Measurements from ENCODE around the gene DPYD. TPM values are rescaled to one million over a fixed set of nuclear protein-coding genes. Genes with fewer than 3 reads are reported as not detected.

Gene DPYD
- total RNA-seq, 1 donor from 2014 or later: 9.2 TPM

DNA sequence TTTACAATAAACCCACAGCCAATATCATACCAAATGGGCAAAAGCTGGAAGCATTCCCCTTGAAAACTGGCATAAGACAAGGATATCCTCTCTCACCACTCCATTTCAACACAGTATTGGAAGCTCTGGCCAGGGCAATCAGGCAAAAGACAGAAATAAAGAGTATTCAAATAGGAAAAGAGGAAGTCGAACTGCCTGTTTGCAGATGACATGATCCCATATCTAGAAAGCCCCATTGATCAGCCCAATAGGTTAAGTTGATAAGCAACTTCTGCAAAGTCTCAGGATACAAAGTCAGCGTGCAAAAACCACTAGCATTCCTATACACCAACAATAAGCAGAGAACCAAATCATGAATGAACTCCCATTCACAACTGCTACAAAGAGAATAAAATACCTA is 235.5 kb downstream of the DPYD start:
- TF ChIP-seq, protein P1, sequence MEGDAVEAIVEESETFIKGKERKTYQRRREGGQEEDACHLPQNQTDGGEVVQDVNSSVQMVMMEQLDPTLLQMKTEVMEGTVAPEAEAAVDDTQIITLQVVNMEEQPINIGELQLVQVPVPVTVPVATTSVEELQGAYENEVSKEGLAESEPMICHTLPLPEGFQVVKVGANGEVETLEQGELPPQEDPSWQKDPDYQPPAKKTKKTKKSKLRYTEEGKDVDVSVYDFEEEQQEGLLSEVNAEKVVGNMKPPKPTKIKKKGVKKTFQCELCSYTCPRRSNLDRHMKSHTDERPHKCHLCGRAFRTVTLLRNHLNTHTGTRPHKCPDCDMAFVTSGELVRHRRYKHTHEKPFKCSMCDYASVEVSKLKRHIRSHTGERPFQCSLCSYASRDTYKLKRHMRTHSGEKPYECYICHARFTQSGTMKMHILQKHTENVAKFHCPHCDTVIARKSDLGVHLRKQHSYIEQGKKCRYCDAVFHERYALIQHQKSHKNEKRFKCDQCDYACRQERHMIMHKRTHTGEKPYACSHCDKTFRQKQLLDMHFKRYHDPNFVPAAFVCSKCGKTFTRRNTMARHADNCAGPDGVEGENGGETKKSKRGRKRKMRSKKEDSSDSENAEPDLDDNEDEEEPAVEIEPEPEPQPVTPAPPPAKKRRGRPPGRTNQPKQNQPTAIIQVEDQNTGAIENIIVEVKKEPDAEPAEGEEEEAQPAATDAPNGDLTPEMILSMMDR (IDR thresholded peaks at IDR 0.05; ENCODE audit: borderline replicate concordance): no peak
- DNase-seq: no peak
- intact Hi-C loops (cut with micrococcal nuclease): no loop called here
- Histone ChIP-seq H3K4me1 (peaks cover 7% of the 10 kb centered on the region), H3K4me3 (no peak overlapping the region), H3K27ac (replicated peaks) (no peak overlapping the region), H3K36me3 (peaks cover 11% of the 10 kb centered on the region), H3K9me3 (replicated peaks) (peaks cover 6% of the 10 kb centered on the region), H3K27me3 (ENCODE audit: low read depth) (no peaks in the 10 kb centered on the region)

DNA sequence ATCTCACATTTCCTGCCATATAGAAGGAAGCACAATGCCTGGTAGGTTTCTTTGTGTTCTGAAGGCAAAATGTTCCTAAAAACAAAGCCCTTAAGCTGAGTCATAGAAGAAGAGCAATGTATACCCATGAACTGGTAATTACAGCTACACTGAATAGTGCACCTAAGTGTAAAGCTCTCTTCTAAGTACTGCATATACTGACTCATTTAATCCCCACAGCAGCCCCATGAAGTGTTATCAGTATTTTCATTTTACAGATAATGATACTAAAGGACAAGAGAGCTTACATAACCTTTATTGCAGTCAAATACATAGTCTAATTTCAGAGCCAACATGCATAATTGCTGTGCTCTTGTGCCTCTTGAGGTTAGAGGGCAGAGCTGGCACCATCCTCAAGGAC is 239.9 kb downstream of the DPYD start:
- Histone ChIP-seq H3K27me3 (ENCODE audit: low read depth) (no peaks in the 10 kb centered on the region), H3K36me3 (peaks cover 28% of the 10 kb centered on the region), H3K9me3 (replicated peaks) (peaks cover 3% of the 10 kb centered on the region), H3K4me3 (no peak overlapping the region), H3K27ac (replicated peaks) (no peak overlapping the region), H3K4me1 (peaks cover 7% of the 10 kb centered on the region)
- TF ChIP-seq, protein P1 (IDR thresholded peaks at IDR 0.05; ENCODE audit: borderline replicate concordance): no peak
- intact Hi-C loops (cut with micrococcal nuclease): no loop called here
- no peak for DNase-seq

DNA sequence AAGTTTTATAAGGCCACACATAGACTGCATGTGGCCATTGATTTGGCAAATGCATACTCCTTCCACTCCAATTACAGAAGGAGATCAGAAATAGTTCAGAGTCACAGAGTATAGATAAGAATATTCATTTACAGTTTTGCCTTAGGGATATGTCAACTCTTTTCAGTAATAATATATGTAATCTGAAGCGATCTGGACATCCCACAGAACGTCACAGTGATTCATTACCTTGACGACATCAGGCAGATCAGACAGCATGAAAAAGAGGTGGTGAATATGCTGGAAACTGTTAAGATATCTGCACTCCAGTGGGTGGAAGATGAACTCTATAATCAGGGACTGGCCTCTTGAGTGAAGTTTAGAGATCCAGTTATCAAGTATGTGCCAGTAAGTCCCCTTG is 240.4 kb downstream of the DPYD start:
- DNase-seq: no peak
- no peaks in the 10 kb centered on the region for H3K9me3 ChIP-seq (replicated peaks)
- intact Hi-C loops (cut with micrococcal nuclease): no loop called here
- H3K36me3 ChIP-seq: peaks cover 24% of the 10 kb centered on the region
- H3K4me1 ChIP-seq: peaks cover 7% of the 10 kb centered on the region
- TF ChIP-seq, protein P1 (IDR thresholded peaks at IDR 0.05; ENCODE audit: borderline replicate concordance): no peak
- no peak overlapping the region for H3K4me3 ChIP-seq
- no peaks in the 10 kb centered on the region for H3K27me3 ChIP-seq (ENCODE audit: low read depth)
- no peak overlapping the region for H3K27ac ChIP-seq (replicated peaks)

DNA sequence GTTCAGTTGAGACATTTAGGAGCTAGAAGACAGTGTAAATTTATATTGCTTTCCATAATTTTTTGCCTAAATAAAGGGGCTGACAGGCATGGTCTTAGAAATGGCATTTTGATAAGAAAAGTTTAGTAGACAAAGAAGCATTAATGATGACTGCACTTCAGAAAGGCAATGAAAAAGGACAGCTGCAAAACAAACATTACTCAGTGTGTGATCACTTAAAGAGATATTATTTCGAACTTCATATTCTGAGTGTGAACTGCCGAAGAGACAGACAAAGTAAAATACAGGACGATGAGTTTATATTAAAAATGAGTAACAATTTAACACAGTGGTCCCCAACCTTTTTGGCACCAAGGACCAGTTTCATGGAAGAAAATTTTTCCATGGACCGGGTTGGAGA is 243.1 kb downstream of the DPYD start:
- intact Hi-C loops (cut with micrococcal nuclease): no loop called here
- TF ChIP-seq, protein P1 (IDR thresholded peaks at IDR 0.05; ENCODE audit: borderline replicate concordance): no peak
- H3K36me3 ChIP-seq: peaks cover 24% of the 10 kb centered on the region
- no peak overlapping the region for H3K27ac ChIP-seq (replicated peaks)
- no peaks in the 10 kb centered on the region for H3K27me3 ChIP-seq (ENCODE audit: low read depth)
- DNase-seq: no peak
- H3K9me3 ChIP-seq (replicated peaks): no peaks in the 10 kb centered on the region
- H3K4me3 ChIP-seq: no peak overlapping the region
- peaks cover 7% of the 10 kb centered on the region for H3K4me1 ChIP-seq

DNA sequence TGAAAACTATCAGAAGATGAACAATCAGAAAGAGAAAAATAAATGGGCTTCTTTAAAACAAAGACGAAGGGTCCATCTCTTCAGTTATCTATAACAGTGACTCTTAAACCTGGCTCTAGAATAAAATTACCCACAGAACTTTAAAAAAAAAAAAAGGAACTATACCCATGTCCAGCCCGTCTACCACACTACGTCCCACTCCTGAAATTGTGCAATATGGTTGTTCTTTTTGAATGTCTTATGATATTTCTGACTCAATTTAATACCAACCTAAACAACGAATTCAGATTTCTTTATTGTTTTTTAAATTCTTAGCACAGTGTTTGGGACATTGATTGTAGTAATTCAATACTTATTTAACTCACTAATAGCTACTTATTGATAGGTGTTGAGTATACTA is 246.3 kb downstream of the DPYD start:
- Histone ChIP-seq H3K27me3 (ENCODE audit: low read depth) (no peaks in the 10 kb centered on the region), H3K4me3 (no peak overlapping the region), H3K27ac (replicated peaks) (no peak overlapping the region), H3K9me3 (replicated peaks) (peaks cover 10% of the 10 kb centered on the region), H3K4me1 (no peaks in the 10 kb centered on the region), H3K36me3 (peaks cover 24% of the 10 kb centered on the region)
- TF ChIP-seq, protein P1 (IDR thresholded peaks at IDR 0.05; ENCODE audit: borderline replicate concordance): no peak
- intact Hi-C loops (cut with micrococcal nuclease): no loop called here
- DNase-seq: no peak

DNA sequence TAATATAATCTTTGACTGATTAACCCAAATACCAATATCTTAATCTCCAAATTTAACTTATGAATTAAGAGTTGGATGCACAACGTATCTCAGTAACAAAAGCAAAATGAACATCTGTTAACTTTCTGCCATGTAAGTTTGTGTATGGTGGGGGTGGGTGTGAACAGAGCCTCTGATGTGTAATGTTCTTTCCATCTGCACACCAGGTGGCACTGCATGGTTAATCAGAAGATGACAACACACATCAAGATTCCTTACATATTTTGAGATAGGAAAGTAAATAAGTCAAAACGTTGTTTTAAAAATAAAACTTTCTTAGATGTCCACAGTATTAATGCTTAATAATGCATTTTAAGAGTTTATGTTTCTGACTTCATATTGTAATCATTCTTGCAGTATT is 251.9 kb downstream of the DPYD start:
- Histone ChIP-seq H3K36me3 (no peaks in the 10 kb centered on the region), H3K27me3 (ENCODE audit: low read depth) (no peaks in the 10 kb centered on the region), H3K4me1 (no peaks in the 10 kb centered on the region), H3K27ac (replicated peaks) (no peak overlapping the region), H3K4me3 (no peak overlapping the region), H3K9me3 (replicated peaks) (peaks cover 10% of the 10 kb centered on the region)
- intact Hi-C loops (cut with micrococcal nuclease): no loop called here
- TF ChIP-seq, protein P1 (IDR thresholded peaks at IDR 0.05; ENCODE audit: borderline replicate concordance): peak; percentile 42
- no peak for DNase-seq
